ENCODE results near the gene DLGAP1. TPM values are rescaled to one million over a fixed set of nuclear protein-coding genes. Genes with fewer than 3 reads are reported as not detected.
A peak's percentile ranks its signal among the peaks of the same experiment; 100 is the strongest.

DLGAP1 gene
- total and polyA plus RNA-seq, 2 of the 13 experiments (the other 11 are each of a cell fraction or from before 2014, with no cell fraction given) = 0.01 TPM; not detected in 1

DNA sequence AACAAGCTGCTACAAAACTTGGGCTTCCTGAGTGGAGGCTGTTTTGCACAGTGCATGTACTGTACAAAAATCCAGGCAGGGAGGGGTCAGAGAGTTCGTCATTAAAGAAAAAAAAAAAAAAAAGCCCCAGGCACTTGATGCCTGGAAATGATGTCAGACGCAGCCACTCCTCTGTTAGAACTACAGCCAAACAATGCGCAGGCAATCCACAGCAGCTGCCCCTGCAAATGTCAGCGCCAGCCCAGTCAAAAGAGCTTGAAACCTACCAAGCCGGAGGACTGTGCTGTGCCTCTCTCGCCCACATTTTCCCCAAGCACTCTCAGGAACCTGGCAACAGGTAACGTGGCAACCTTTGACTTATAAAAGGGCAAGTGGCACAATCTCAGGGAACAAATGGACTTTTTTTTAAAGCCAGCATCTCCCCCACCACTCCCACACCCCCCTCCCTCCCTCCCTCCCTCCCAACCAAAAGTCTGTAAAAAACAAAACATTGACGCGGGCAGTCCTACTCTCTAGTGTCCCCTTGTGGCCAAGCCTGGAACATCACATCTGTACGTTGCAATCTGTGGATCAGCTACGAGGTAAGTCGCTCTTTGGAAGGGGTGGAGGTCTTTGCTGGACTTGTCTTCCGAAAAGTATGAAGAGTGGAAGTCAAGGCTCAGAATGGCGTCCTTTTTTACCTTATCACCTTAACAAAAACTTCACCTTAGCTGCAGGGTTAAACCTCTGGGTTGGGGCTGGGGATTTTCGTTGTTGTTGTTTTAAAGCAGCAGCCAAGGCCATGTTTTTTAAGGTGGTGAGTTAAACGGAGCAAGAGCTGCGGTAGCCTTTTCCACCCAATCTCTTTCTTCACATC lies 861.0 kb downstream of the DLGAP1 start (continued):
- no peak for TF ChIP-seq ZHX2 (IDR thresholded peaks at IDR 0.05; ENCODE audit: low read depth)
- TF ChIP-seq ZHX2 (CRISPR knock-in tag; IDR thresholded peaks at IDR 0.05; ENCODE audit: borderline replicate concordance) = no peak
- TF ChIP-seq GATA4 (IDR thresholded peaks at IDR 0.05; ENCODE audit: borderline replicate concordance, low read depth) = peak; percentile 45; the same call in 1 of the 2 replicates
- TF ChIP-seq ZNF224 (CRISPR knock-in tag; IDR thresholded peaks at IDR 0.05) = no peak
- no peak for TF ChIP-seq TEAD2 (CRISPR knock-in tag; IDR thresholded peaks at IDR 0.05)
- no peak for TF ChIP-seq TAF15 (IDR thresholded peaks at IDR 0.05; ENCODE audit: low read depth, low read length, poor library complexity, severe bottlenecking)
- TF ChIP-seq ZNF761 (CRISPR knock-in tag; conservative IDR thresholded peaks at IDR 0.05) = no peak
- TF ChIP-seq ZNF337 (CRISPR knock-in tag; IDR thresholded peaks at IDR 0.05; ENCODE audit: borderline replicate concordance, low read depth) = no peak
- TF ChIP-seq JUNB (CRISPR knock-in tag; IDR thresholded peaks at IDR 0.05; ENCODE audit: borderline replicate concordance) = no peak
- no peak for TF ChIP-seq SMARCC2 (IDR thresholded peaks at IDR 0.05)
- TF ChIP-seq E2F5 (CRISPR knock-in tag; conservative IDR thresholded peaks at IDR 0.05) = no peak
- no peak for TF ChIP-seq ZNF841 (CRISPR knock-in tag; IDR thresholded peaks at IDR 0.05; ENCODE audit: borderline replicate concordance)
- no peak for TF ChIP-seq BCL6 (CRISPR knock-in tag; IDR thresholded peaks at IDR 0.05)
- no peak for TF ChIP-seq ZNF354B (CRISPR knock-in tag; IDR thresholded peaks at IDR 0.05)
- TF ChIP-seq, protein P1, sequence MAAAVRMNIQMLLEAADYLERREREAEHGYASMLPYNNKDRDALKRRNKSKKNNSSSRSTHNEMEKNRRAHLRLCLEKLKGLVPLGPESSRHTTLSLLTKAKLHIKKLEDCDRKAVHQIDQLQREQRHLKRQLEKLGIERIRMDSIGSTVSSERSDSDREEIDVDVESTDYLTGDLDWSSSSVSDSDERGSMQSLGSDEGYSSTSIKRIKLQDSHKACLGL (CRISPR knock-in tag; IDR thresholded peaks at IDR 0.05) = no peak
- TF ChIP-seq BORCS8-MEF2B (CRISPR knock-in tag; IDR thresholded peaks at IDR 0.05) = no peak
- no peak for TF ChIP-seq ZNF292 (CRISPR knock-in tag; IDR thresholded peaks at IDR 0.05; ENCODE audit: borderline replicate concordance, low read depth)
- TF ChIP-seq AGO2 (optimal IDR thresholded peaks at IDR 0.05; ENCODE audit: low read depth, low read length) = peak; percentile 47
- TF ChIP-seq PAF1 (CRISPR knock-in tag; IDR thresholded peaks at IDR 0.05) = no peak
- TF ChIP-seq ZKSCAN8 (CRISPR knock-in tag; IDR thresholded peaks at IDR 0.05; ENCODE audit: borderline replicate concordance) = 0 out of 2 replicates have a peak, but pooled peaks have one; percentile 14
- no peak for TF ChIP-seq SMYD3 (CRISPR knock-in tag; IDR thresholded peaks at IDR 0.05)
- no peak for TF ChIP-seq ZNF724P (CRISPR knock-in tag; IDR thresholded peaks at IDR 0.05; ENCODE audit: borderline replicate concordance)
- TF ChIP-seq KDM1A (CRISPR knock-in tag; IDR thresholded peaks at IDR 0.05) = no peak
- TF ChIP-seq CENPX (CRISPR knock-in tag; IDR thresholded peaks at IDR 0.05) = no peak

Measured in HepG2 (cell line).